Measurements from ENCODE around the gene SCAPER.

- TF ChIP-seq CTCF (IDR thresholded peaks at IDR 0.05) (no peak), POLR2A (IDR thresholded peaks at IDR 0.05) (no peak)
Measured at GRCh38 chr15:76674883-76675282, 230.3 kb downstream of the SCAPER start.

Measured in breast epithelium (tissue), 3 donors.